Measurements from ENCODE around the gene FADS3. TPM values are rescaled to one million over a fixed set of nuclear protein-coding genes. Genes with fewer than 3 reads are reported as not detected.
"Not testable (repeated sequence)": the region's sequence is repeated elsewhere in the genome, so short reads cannot be mapped to it uniquely, and the experiment has no call there.

The FADS3 gene
- total RNA-seq, 1 donor from 2014 or later: 68.5 TPM

DNA sequence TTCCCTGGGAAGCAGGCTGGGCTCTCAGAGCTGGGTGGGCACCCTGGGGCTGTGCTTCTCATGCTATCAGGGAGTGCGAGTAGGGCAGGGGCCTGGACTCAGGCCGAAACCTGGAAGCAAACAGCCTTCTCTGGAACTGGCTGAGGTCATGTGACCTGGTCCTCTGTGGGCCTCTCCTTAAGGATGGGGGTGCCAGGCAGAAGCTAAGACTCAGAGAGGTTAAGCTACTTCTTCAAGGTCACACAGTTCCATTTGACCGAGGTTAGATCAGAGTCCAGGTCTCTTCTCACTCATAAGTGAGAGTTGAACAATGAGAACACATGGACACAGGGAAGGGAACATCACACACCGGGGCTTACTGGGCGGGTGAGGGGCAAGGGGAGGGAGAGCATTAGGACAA, 7.4 kb downstream of the FADS3 start:
- Histone ChIP-seq H3K36me3 (peaks cover under 1% of the 10 kb centered on the region), H3K4me3 (no peak overlapping the region), H3K9me3 (no peaks in the 10 kb centered on the region), H3K27me3 (no peaks in the 10 kb centered on the region), H3K27ac (no peak overlapping the region), H3K4me1 (peaks cover 8% of the 10 kb centered on the region)
- intact Hi-C loops (cut with DNase I): no loop called here
- TF ChIP-seq, protein P1, sequence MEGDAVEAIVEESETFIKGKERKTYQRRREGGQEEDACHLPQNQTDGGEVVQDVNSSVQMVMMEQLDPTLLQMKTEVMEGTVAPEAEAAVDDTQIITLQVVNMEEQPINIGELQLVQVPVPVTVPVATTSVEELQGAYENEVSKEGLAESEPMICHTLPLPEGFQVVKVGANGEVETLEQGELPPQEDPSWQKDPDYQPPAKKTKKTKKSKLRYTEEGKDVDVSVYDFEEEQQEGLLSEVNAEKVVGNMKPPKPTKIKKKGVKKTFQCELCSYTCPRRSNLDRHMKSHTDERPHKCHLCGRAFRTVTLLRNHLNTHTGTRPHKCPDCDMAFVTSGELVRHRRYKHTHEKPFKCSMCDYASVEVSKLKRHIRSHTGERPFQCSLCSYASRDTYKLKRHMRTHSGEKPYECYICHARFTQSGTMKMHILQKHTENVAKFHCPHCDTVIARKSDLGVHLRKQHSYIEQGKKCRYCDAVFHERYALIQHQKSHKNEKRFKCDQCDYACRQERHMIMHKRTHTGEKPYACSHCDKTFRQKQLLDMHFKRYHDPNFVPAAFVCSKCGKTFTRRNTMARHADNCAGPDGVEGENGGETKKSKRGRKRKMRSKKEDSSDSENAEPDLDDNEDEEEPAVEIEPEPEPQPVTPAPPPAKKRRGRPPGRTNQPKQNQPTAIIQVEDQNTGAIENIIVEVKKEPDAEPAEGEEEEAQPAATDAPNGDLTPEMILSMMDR (IDR thresholded peaks at IDR 0.05): no peak
- DNase-seq: no peak
- ATAC-seq: no peak

DNA sequence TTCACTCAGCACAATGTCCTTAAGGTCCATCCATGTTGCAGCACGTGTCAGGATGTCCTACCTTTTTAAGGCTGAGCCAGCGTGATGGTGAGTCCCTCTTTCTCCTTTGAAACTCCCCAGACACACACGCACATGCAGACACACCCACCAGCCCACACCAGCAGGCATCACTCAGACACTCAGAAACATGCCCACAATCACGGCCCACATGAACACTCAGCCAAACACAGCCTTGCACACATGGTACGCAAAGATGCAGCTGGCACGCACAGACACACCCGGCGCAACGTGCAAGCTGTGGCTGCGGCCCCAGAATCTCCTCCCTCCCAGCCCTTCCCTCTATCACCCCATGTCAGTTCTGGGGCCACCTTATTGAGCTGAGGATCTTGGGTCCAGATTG, 8.0 kb downstream of the FADS3 start:
- intact Hi-C loops (cut with DNase I): no loop called here
- Histone ChIP-seq H3K4me3 (no peak overlapping the region), H3K27ac (no peak overlapping the region), H3K36me3 (peaks cover 3% of the 10 kb centered on the region), H3K27me3 (no peaks in the 10 kb centered on the region), H3K9me3 (no peaks in the 10 kb centered on the region), H3K4me1 (peaks cover 8% of the 10 kb centered on the region)
- TF ChIP-seq, protein P1 (IDR thresholded peaks at IDR 0.05): no peak
- ATAC-seq: no peak
- DNase-seq: no peak

DNA sequence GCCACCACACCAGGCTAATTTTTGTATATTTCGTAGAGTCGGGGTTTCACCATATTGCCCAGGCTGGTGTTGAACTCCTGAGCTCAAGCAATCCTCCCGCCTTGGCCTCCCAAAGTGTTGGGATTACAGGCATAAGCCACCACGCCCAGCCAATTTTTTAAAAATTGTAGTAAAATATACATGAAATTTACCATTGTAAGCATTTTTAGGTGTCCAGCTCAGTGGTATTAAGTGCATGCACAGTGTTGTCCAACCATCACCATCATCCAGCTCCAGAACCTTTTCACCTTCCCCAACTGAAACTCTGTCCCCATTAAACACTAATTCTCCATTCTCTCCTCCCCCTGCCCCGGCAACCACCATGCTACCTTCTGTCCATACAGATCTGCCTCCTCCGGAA, 8.5 kb downstream of the FADS3 start:
- Histone ChIP-seq H3K4me3 (no peak overlapping the region), H3K27ac (no peak overlapping the region), H3K36me3 (peaks cover 3% of the 10 kb centered on the region), H3K9me3 (no peaks in the 10 kb centered on the region), H3K27me3 (no peaks in the 10 kb centered on the region), H3K4me1 (peaks cover 7% of the 10 kb centered on the region)
- TF ChIP-seq, protein P1 (IDR thresholded peaks at IDR 0.05): no peak
- intact Hi-C loops (cut with DNase I): no loop called here
- no peak for DNase-seq
- ATAC-seq: no peak

DNA sequence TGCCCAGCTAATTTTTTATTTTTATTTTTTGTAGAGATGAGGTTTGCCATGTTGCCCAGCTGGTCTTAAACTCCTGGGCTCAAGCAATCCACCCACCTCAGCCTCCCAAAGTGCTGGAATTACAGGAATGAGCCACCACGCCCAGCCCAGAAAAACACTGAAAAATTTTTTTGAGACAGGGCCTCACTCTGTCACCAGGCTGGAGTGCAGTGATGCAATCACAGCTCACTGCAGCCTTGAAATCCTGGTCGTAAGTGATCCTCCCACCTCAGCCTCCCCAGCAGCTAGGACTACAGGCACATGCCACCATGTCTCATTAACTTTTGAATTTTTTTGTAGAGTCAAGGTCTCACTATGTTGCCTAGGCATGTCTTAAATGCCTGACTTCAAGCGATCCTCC, 9.1 kb downstream of the FADS3 start:
- ATAC-seq; H3K9me3 ChIP-seq; intact Hi-C loops (cut with DNase I); H3K4me1 ChIP-seq; H3K27me3 ChIP-seq; DNase-seq; H3K36me3 ChIP-seq; H3K27ac ChIP-seq; H3K4me3 ChIP-seq: not testable (repeated sequence)

DNA sequence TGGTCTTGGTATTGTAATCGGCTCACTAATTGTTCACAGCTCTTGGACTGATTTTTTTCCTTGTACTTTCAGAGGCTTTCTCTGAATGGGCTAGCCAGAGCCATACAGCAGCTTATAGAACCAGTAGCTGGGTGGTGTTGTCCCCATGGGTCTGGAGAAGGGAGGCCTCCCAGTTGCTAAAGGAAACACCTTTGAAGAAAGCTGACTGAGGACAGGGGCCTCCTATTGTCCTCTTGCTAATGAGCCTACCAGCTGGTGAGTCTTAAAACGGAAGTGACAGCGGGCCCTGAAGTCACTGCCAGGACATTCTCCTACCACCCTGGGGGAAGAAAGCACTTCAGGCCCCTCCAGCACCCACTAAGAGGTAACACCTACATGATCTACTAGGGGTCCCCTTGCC, 9.9 kb downstream of the FADS3 start:
- Histone ChIP-seq H3K27me3 (no peaks in the 10 kb centered on the region), H3K36me3 (peaks cover 3% of the 10 kb centered on the region), H3K27ac (no peak overlapping the region), H3K9me3 (no peaks in the 10 kb centered on the region), H3K4me1 (no peaks in the 10 kb centered on the region), H3K4me3 (no peak overlapping the region)
- intact Hi-C loops (cut with DNase I): no loop called here
- ATAC-seq: no peak
- TF ChIP-seq, protein P1 (IDR thresholded peaks at IDR 0.05): no peak
- DNase-seq: no peak

DNA sequence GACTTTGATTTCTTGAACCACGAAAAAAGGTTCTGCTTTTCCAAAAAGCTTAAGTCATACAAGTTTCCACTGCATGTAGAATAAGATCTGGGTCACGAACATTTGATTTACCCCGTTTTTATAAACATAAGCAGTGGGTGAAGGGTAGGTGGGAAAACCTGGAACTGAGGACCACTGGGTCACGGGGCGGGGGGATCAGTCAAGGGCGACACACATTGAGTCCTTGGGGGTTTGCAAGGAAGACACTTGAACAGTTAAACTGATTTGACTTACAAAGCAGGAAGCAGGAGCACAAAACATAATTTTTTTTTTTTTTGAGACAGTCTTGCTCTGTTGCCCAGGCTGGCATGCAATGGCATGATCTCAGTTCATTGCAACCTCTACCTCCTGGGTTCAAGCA, 10.9 kb downstream of the FADS3 start:
- no peaks in the 10 kb centered on the region for H3K4me1 ChIP-seq
- TF ChIP-seq, protein P1 (IDR thresholded peaks at IDR 0.05): no peak
- no peak overlapping the region for H3K27ac ChIP-seq
- DNase-seq (no peak), ATAC-seq (no peak)
- no peak overlapping the region for H3K4me3 ChIP-seq
- no peaks in the 10 kb centered on the region for H3K9me3 ChIP-seq
- peaks cover 3% of the 10 kb centered on the region for H3K36me3 ChIP-seq
- intact Hi-C loops (cut with DNase I): no loop called here
- H3K27me3 ChIP-seq: no peaks in the 10 kb centered on the region

All from upper lobe of right lung (tissue), 1 donor.